ENCODE results near the gene ATG7.

- TF ChIP-seq CTCF (conservative IDR thresholded peaks at IDR 0.05; ENCODE audit: low read length) = no peak
- no peak for TF ChIP-seq EZH2phosphoT487 (IDR thresholded peaks at IDR 0.05; ENCODE audit: borderline replicate concordance, low read depth, low read length)
These were observed 226.0 kb downstream of the ATG7 start for GRCh38 chr3:11498177-11498576.

Measured in OCI-LY7 (cell line).